A673 (cell line): Measurements from ENCODE around the gene CEP89. TPM values are rescaled to one million over a fixed set of nuclear protein-coding genes. Genes with fewer than 3 reads are reported as not detected.
"Not testable (repeated sequence)": the region's sequence is repeated elsewhere in the genome, so short reads cannot be mapped to it uniquely, and the experiment has no call there.

ENCODE experiments used
- BruUV-seq: library from RNA; stranded (reverse); fragments of 400-500 nt; replicated peaks from 2 replicates; lab custom pipeline; 2021; lab: Mats Ljungman, UMichigan
- CTCF ChIA-PET: fragments of 300-600 bp; sonication (Branson Sonifier 250); formaldehyde crosslinking; loops from one replicate; lab custom pipeline; 2022; ENCODE audit warnings: antibody characterized with exemption; lab: Charles Lee
- POLR2A ChIA-PET: fragments of 300-600 bp; sonication (Branson Sonifier 250); formaldehyde crosslinking; loops from one replicate; lab custom pipeline; 2022; ENCODE audit warnings: antibody characterized with exemption; ENCODE audit not compliant: low non-redundant PET; lab: Charles Lee
- DNase-seq: peaks from one replicate; pipeline ENCODE4 v3.0.0-alpha.2; 2015; ENCODE audit warnings: low spot score
- H3K27ac ChIP-seq: fragments of 200-600 bp; sonication (generic); 2 replicates; pipeline ENCODE4 v1.5.1; 2016; ENCODE audit warnings: mixed run types, low read depth, mild to moderate bottlenecking, mixed read lengths, antibody characterized with exemption, low read length; ENCODE audit not compliant: poor library complexity, severe bottlenecking
- H3K27me3 ChIP-seq: fragments of 200-600 bp; sonication (generic); replicated peaks from 2 replicates; pipeline ENCODE4 v1.6.1; 2017; ENCODE audit warnings: mixed run types, low read depth, mild to moderate bottlenecking, mixed read lengths, antibody characterized with exemption, low read length; ENCODE audit not compliant: insufficient read depth, poor library complexity
- H3K36me3 ChIP-seq: fragments of 200-600 bp; sonication (generic); 2 replicates; pipeline ENCODE4 v1.6.1; 2016; ENCODE audit warnings: mixed run types, mild to moderate bottlenecking, mixed read lengths, antibody characterized with exemption, low read length; ENCODE audit not compliant: insufficient read depth, poor library complexity, severe bottlenecking
- H3K4me1 ChIP-seq: fragments of 200-600 bp; sonication (generic); 2 replicates; pipeline ENCODE4 v1.6.1; 2017; ENCODE audit warnings: mixed run types, mild to moderate bottlenecking, mixed read lengths, antibody characterized with exemption, low read length; ENCODE audit not compliant: insufficient read depth, poor library complexity, severe bottlenecking
- H3K4me3 ChIP-seq: fragments of 200-600 bp; sonication (generic); 2 replicates; pipeline ENCODE4 v1.5.1; 2016; ENCODE audit warnings: low read depth, mixed run types, mild to moderate bottlenecking, mixed read lengths, low read length; ENCODE audit not compliant: poor library complexity, severe bottlenecking
- H3K9me3 ChIP-seq: fragments of 200-600 bp; sonication (generic); 2 replicates; pipeline ENCODE4 v1.6.1; 2016; ENCODE audit warnings: mixed run types, low read depth, mild to moderate bottlenecking, mixed read lengths, antibody characterized with exemption, low read length; ENCODE audit not compliant: poor library complexity, severe bottlenecking
- CTCF ChIP-seq: fragments of 300-800, 200-600 bp; sonication (generic); conservative IDR thresholded peaks from 2 replicates; pipeline ENCODE4 v1.5.1; 2017; ENCODE audit warnings: low read depth, mild to moderate bottlenecking, antibody characterized with exemption, low read length, moderate library complexity, mixed read lengths
- EZH2 ChIP-seq: fragments of 200-600 bp; sonication (generic); IDR thresholded peaks from 2 replicates; pipeline ENCODE4 v1.6.1; 2017; ENCODE audit warnings: borderline replicate concordance, low read depth, mild to moderate bottlenecking, mixed read lengths, antibody characterized with exemption, low read length; ENCODE audit not compliant: poor library complexity, severe bottlenecking
- intact Hi-C: fragments of 100-400 bp; cut with micrococcal nuclease; formaldehyde crosslinking; loops from one replicate; pipeline ENCODE4 v1.10.0; 2022; ENCODE audit not compliant: unreplicated experiment
- total RNA-seq: library from RNA; stranded (reverse); gene quantifications from 2 replicates; pipeline ENCODE4 v1.2.3, GENCODE V29; 2021

The CEP89 gene
- total RNA-seq, 1 experiment from 2014 or later = 47.2 TPM

- H3K4me1 ChIP-seq = no peaks in the 10 kb centered on the region
- CTCF ChIA-PET = no interaction called here
- intact Hi-C loops = no loop called here
- TF ChIP-seq EZH2 (no peak), CTCF (no peak)
- POLR2A ChIA-PET = no interaction called here
- H3K27ac ChIP-seq = no peak overlapping the region
- H3K4me3 ChIP-seq = no peak overlapping the region
- H3K36me3 ChIP-seq = no peaks in the 10 kb centered on the region
- no peaks in the 10 kb centered on the region for H3K27me3 ChIP-seq
- no TSS peak for BruUV-seq
- DNase-seq = no peak
- no peaks in the 10 kb centered on the region for H3K9me3 ChIP-seq
These were observed 101.7 kb downstream of the CEP89 start for GRCh38 chr19:32869966-32870573.

- ChIA-PET POLR2A (no interaction called here), CTCF (no interaction called here)
- no peak within 1 kb of the TSS for H3K27ac ChIP-seq
- no peaks in the 10 kb centered on the region for H3K36me3 ChIP-seq
- DNase-seq = no peak
- intact Hi-C loops = no loop called here
- H3K27me3 ChIP-seq = no peaks in the 10 kb centered on the region
- BruUV-seq = no TSS peak
- H3K4me1 ChIP-seq = no peaks in the 10 kb centered on the region
- no peaks in the 10 kb centered on the region for H3K9me3 ChIP-seq
- TF ChIP-seq EZH2 = no peak
- TF ChIP-seq CTCF = no peak
- H3K4me3 ChIP-seq = no peak within 1 kb of the TSS
These were observed 102.3 kb downstream of the CEP89 start, which contains the start of gene SLC7A9 for GRCh38 chr19:32869369-32869965. Gene SLC7A9 (minus strand): TSS chr19:32869767. CDS start chr19:32868534, 1,233 bp downstream.

- BruUV-seq = no TSS peak
- Histone ChIP-seq H3K27me3 (no peaks in the 10 kb centered on the region), H3K9me3 (no peaks in the 10 kb centered on the region), H3K27ac (no peak overlapping the region), H3K4me3 (no peak overlapping the region), H3K4me1 (no peaks in the 10 kb centered on the region), H3K36me3 (no peaks in the 10 kb centered on the region)
- TF ChIP-seq EZH2 (no peak), CTCF (no peak)
- CTCF ChIA-PET = no interaction called here
- POLR2A ChIA-PET = no interaction called here
- intact Hi-C loops = no loop called here
- no peak for DNase-seq
These were observed 103.4 kb downstream of the CEP89 start for GRCh38 chr19:32868206-32868950.

GRCh38 chr19:32867436-32867835 is 104.3 kb downstream of the CEP89 start:
- CTCF ChIA-PET = interaction anchor here (0.6 kb wide), 1 partner anchor 45 kb away, joined by 3 read pairs; no protein-coding TSS in a partner anchor
- DNase-seq, H3K4me1 ChIP-seq, H3K9me3 ChIP-seq, H3K27ac ChIP-seq, intact Hi-C loops, H3K27me3 ChIP-seq, H3K4me3 ChIP-seq, BruUV-seq, H3K36me3 ChIP-seq: not testable (repeated sequence)
- POLR2A ChIA-PET = interaction anchor here (0.6 kb wide), 1 partner anchor 147 kb away, joined by 4 read pairs; no protein-coding TSS in a partner anchor
